Nephron (organoid): ENCODE measurements around the gene SLC25A19.

Experiments
- H3K27ac Mint-ChIP-seq, 3 experiments: 2 replicates each; pipeline ENCODE4 v1.8.0; 2020; ENCODE audit warnings: mixed read lengths in 3 of 3, mild to moderate bottlenecking in 2 of 3, moderate library complexity in 1 of 3
- H3K27me3 Mint-ChIP-seq: 2 replicates; pipeline ENCODE4 v1.8.0; 2021; ENCODE audit warnings: low read depth, mild to moderate bottlenecking, moderate library complexity, mixed read lengths
- H3K36me3 Mint-ChIP-seq: 2 replicates; pipeline ENCODE4 v1.8.0; 2020; ENCODE audit warnings: low read depth, mixed read lengths
- H3K4me1 Mint-ChIP-seq: 2 replicates; pipeline ENCODE4 v1.8.0; 2020; ENCODE audit warnings: mixed read lengths
- H3K4me3 Mint-ChIP-seq, 3 experiments: 2 replicates each; pipeline ENCODE4 v1.8.0; 2020; ENCODE audit warnings: mild to moderate bottlenecking in 3 of 3, mixed read lengths in 3 of 3, moderate library complexity in 2 of 3
- H3K9me3 Mint-ChIP-seq: 2 replicates; pipeline ENCODE4 v1.8.0; 2020; ENCODE audit warnings: mixed read lengths
- CTCF ChIP-seq, 3 experiments: fragments of 200-600 bp; sonication (generic); IDR thresholded peaks; one replicate each; pipeline ENCODE4 v1.5.0; 2021; ENCODE audit warnings: antibody characterized with exemption in 3 of 3; ENCODE audit not compliant: unreplicated experiment in 3 of 3

Gene SLC25A19

GRCh38 chr17:75239778-75240393 lies 49.3 kb downstream of the SLC25A19 start:
- H3K27me3 Mint-ChIP-seq, result no peaks in the 10 kb centered on the region

DNA sequence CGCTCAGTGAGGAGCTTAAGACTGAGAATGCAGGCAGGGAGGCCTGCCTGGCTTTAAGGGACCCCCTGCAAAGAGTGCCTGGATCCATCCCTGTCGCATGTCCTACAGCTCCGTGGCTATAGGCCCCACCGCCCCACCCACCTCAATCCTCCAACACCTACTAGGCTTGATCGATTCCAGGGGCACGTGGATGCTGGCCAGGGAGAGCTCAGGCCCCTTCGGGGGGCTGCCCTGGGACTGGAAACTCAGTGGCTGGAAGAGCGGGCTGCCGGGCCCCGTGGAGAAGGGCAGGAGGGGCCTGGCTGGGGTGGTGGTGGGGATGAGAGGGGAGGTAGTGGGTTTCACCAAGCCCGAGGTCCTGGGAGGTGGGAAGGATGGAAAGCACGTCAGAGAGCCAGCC lies 50.0 kb downstream of the SLC25A19 start:
- no peaks in the 10 kb centered on the region for H3K9me3 Mint-ChIP-seq
- H3K4me1 Mint-ChIP-seq, result no peaks in the 10 kb centered on the region
- H3K27me3 Mint-ChIP-seq, result no peaks in the 10 kb centered on the region
- no peak overlapping the region for H3K4me3 Mint-ChIP-seq
- peaks cover 56% of the 10 kb centered on the region for H3K36me3 Mint-ChIP-seq
- no peak for TF ChIP-seq CTCF (IDR thresholded peaks at IDR 0.05; ENCODE audit: unreplicated experiment in 3 of 3)
- H3K27ac Mint-ChIP-seq, result no peak overlapping the region

More at GRCh38 chr17:75239778-75240393, 49.3 kb downstream of the SLC25A19 start:
- TF ChIP-seq CTCF (IDR thresholded peaks at IDR 0.05; ENCODE audit: unreplicated experiment in 3 of 3), result no peak
- H3K9me3 Mint-ChIP-seq, result no peaks in the 10 kb centered on the region
- no peak overlapping the region for H3K4me3 Mint-ChIP-seq
- no peak overlapping the region for H3K27ac Mint-ChIP-seq
- H3K36me3 Mint-ChIP-seq, result peaks cover 54% of the 10 kb centered on the region
- no peaks in the 10 kb centered on the region for H3K4me1 Mint-ChIP-seq

- TF ChIP-seq CTCF (IDR thresholded peaks at IDR 0.05; ENCODE audit: unreplicated experiment in 3 of 3), result peak; percentile 67 to 80 (median 72)
Observed at GRCh38 chr17:75238684-75239191, 50.5 kb downstream of the SLC25A19 start.

DNA sequence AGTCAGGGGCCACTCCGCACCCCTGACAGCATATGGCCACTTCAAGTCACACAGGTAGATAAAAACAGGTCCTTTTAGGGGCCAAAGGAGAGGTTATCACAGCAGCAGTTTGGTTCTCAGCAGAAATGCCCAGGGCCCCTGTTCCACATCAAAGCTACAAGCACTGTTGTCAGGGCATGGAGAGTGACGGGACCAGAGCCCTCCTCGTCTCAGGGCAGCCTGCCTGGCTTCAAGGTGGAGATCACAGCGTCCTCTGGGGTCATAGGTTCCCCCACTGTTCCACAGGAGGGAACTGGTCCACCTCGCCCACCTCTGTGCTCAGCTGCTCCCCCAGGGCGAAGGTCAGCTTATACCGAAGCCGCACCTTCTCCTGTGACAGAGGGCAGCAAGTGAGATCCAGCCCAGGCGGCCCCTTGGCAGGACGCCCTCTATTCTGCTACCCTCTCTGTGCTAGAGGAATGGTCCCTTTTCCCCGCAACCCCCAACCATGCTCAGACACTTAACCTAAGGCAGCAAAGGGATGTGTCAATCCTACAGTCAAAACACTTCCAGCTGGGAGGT lies 51.1 kb downstream of the SLC25A19 start:
- peaks cover 56% of the 10 kb centered on the region for H3K36me3 Mint-ChIP-seq
- no peak overlapping the region for H3K27ac Mint-ChIP-seq
- no peaks in the 10 kb centered on the region for H3K4me1 Mint-ChIP-seq
- peaks cover 3% of the 10 kb centered on the region for H3K27me3 Mint-ChIP-seq
- H3K4me3 Mint-ChIP-seq, result no peak overlapping the region
- no peaks in the 10 kb centered on the region for H3K9me3 Mint-ChIP-seq
- TF ChIP-seq CTCF (IDR thresholded peaks at IDR 0.05; ENCODE audit: unreplicated experiment in 3 of 3), result no peak

More at GRCh38 chr17:75238684-75239191, 50.5 kb downstream of the SLC25A19 start:
- H3K27ac Mint-ChIP-seq, result peak overlapping the region in 1 of 3 experiments; percentile 17
- peaks cover 59% of the 10 kb centered on the region for H3K36me3 Mint-ChIP-seq
- H3K27me3 Mint-ChIP-seq, result peaks cover 2% of the 10 kb centered on the region
- no peak overlapping the region for H3K4me3 Mint-ChIP-seq
- H3K9me3 Mint-ChIP-seq, result no peaks in the 10 kb centered on the region
- H3K4me1 Mint-ChIP-seq, result no peaks in the 10 kb centered on the region

DNA sequence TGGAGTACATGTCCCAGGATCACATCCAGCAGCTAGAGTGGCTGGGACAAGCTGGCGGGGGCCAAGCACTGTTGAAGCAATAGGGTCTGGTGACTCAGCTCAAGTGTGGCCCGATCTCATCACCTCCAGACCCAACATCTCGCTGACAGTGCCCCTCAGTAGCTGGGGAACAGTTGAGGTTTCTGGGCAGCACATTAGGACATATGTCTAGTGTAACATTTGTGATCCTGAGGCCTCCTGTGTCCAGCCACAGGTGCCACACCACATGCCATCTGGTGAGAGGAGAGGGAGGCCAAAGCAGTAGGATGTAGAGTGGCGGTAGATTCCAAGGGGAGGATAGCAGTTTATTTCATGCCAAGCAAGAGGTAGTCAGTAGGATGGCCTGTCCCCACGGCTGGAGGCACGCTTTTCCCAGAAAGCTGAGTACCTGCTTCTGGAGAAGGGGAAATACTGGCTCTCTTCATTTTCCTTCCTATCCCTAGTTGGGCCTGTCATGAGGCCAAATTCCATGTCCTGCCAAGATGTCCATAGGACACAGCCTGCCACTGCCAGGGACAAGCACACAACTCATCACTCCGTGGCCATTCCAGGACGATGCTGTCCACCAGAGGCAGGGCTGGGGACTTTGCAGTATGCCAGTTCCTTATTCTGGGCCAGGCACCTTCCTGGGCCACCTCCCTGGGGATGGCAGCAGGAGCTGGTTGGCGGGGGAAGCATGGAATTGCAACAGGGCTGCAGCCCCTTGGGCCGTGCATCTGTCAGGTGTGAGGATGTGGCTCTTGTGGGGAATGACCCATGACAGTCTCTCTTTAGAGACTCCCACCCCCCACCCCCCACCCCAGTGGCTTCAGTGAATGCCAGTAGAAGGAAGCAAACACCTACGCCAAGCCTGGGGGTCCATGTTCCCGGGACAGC lies 51.9 kb downstream of the SLC25A19 start:
- no peak overlapping the region for H3K4me3 Mint-ChIP-seq
- H3K36me3 Mint-ChIP-seq, result peaks cover 60% of the 10 kb centered on the region
- TF ChIP-seq CTCF (IDR thresholded peaks at IDR 0.05; ENCODE audit: unreplicated experiment in 3 of 3), result no peak
- no peaks in the 10 kb centered on the region for H3K9me3 Mint-ChIP-seq
- no peak overlapping the region for H3K27ac Mint-ChIP-seq
- H3K4me1 Mint-ChIP-seq, result no peaks in the 10 kb centered on the region
- peaks cover 3% of the 10 kb centered on the region for H3K27me3 Mint-ChIP-seq
